Measurements from ENCODE around the gene TLCD3A.
A peak's percentile ranks its signal among the peaks of the same experiment; 100 is the strongest.
"Not testable (repeated sequence)": the region's sequence is repeated elsewhere in the genome, so short reads cannot be mapped to it uniquely, and the experiment has no call there.

TLCD3A gene

GRCh38 chr17:784143-784542 lies 51.7 kb downstream of the TLCD3A start:
- no peak overlapping the region for H3K18ac ChIP-seq (ENCODE audit: low read depth in 1 of 2, low read length in 2 of 2)
- no peak overlapping the region for H3K14ac ChIP-seq (ENCODE audit: low read length in 2 of 2)
- no peak overlapping the region for H4K91ac ChIP-seq (ENCODE audit: low read length)
- H2BK5ac ChIP-seq (ENCODE audit: low read depth, low read length, poor library complexity, severe bottlenecking) = no peak overlapping the region
- H3K36me3 ChIP-seq (ENCODE audit: control insufficient read depth in 1 of 2, insufficient read depth in 2 of 2, low read depth in 1 of 2, low read length in 2 of 2) = peaks cover 15 to 28% of the 10 kb centered on the region in 2 experiments
- H2BK12ac ChIP-seq (ENCODE audit: low read length in 2 of 2) = no peak overlapping the region
- H2BK15ac ChIP-seq (ENCODE audit: low read depth, poor library complexity, severe bottlenecking) = no peak overlapping the region
- H3K4me1 ChIP-seq (ENCODE audit: control insufficient read depth, insufficient read depth, low read depth, low read length) = peaks cover 8% of the 10 kb centered on the region
- H3K27ac ChIP-seq (ENCODE audit: low read length, poor library complexity, severe bottlenecking) = no peak overlapping the region
- H3K9me3 ChIP-seq (ENCODE audit: control insufficient read depth, low read length) = no peaks in the 10 kb centered on the region
- 95% methylated on average over 3 of the region's 3 CpGs for WGBS
- no peak overlapping the region for H2BK120ac ChIP-seq (ENCODE audit: low read depth, low read length)
- H3K27me3 ChIP-seq (ENCODE audit: control insufficient read depth in 1 of 2, insufficient read depth in 1 of 2, low read length in 2 of 2) = no peaks in the 10 kb centered on the region
- no peak overlapping the region for H3K4ac ChIP-seq (ENCODE audit: low read depth in 1 of 2, low read length in 2 of 2)
- H3K79me1 ChIP-seq (replicated peaks; ENCODE audit: low read length, poor library complexity, severe bottlenecking) = peaks cover 17% of the 10 kb centered on the region
- no peak overlapping the region for H3K23ac ChIP-seq (ENCODE audit: low read length in 2 of 2)
- H3K4me3 ChIP-seq (ENCODE audit: insufficient read depth in 1 of 2, low read depth in 1 of 2, low read length in 2 of 2) = no peak overlapping the region
- no peak overlapping the region for H2AK5ac ChIP-seq (ENCODE audit: low read length, severe bottlenecking)
- peak overlapping the region; percentile 29 for H3K9ac ChIP-seq (ENCODE audit: low read length)
- no peak overlapping the region for H3K4me2 ChIP-seq (ENCODE audit: low read length, poor library complexity, severe bottlenecking)
- H4K8ac ChIP-seq (ENCODE audit: low read length) = no peak overlapping the region
- H2AFZ ChIP-seq (ENCODE audit: low read depth, low read length) = no peak overlapping the region
- DNase-seq = no peak

GRCh38 chr17:785901-786300 lies 53.5 kb downstream of the TLCD3A start:
- H3K14ac ChIP-seq (ENCODE audit: low read length in 2 of 2); H4K8ac ChIP-seq (ENCODE audit: low read length); H3K4ac ChIP-seq (ENCODE audit: low read depth in 1 of 2, low read length in 2 of 2); H2AK5ac ChIP-seq (ENCODE audit: low read length, severe bottlenecking); H3K27me3 ChIP-seq (ENCODE audit: control insufficient read depth in 1 of 2, insufficient read depth in 1 of 2, low read length in 2 of 2); H3K23ac ChIP-seq (ENCODE audit: low read length in 2 of 2); H2BK15ac ChIP-seq (ENCODE audit: low read depth, poor library complexity, severe bottlenecking); DNase-seq; H3K9me3 ChIP-seq (ENCODE audit: control insufficient read depth, low read length); H3K4me1 ChIP-seq (ENCODE audit: control insufficient read depth, insufficient read depth, low read depth, low read length); H2BK5ac ChIP-seq (ENCODE audit: low read depth, low read length, poor library complexity, severe bottlenecking); H3K4me2 ChIP-seq (ENCODE audit: low read length, poor library complexity, severe bottlenecking); H3K9ac ChIP-seq (ENCODE audit: low read length); H2BK12ac ChIP-seq (ENCODE audit: low read length in 2 of 2); H4K91ac ChIP-seq (ENCODE audit: low read length); H2BK120ac ChIP-seq (ENCODE audit: low read depth, low read length); H3K18ac ChIP-seq (ENCODE audit: low read depth in 1 of 2, low read length in 2 of 2); H2AFZ ChIP-seq (ENCODE audit: low read depth, low read length); H3K4me3 ChIP-seq (ENCODE audit: insufficient read depth in 1 of 2, low read depth in 1 of 2, low read length in 2 of 2); H3K27ac ChIP-seq (ENCODE audit: low read length, poor library complexity, severe bottlenecking): not testable (repeated sequence)
- WGBS = 89% methylated on average over 7 of the region's 7 CpGs
- Histone ChIP-seq H3K79me1 (replicated peaks; ENCODE audit: low read length, poor library complexity, severe bottlenecking) (peaks cover 19% of the 10 kb centered on the region), H3K36me3 (ENCODE audit: control insufficient read depth in 1 of 2, insufficient read depth in 2 of 2, low read depth in 1 of 2, low read length in 2 of 2) (peaks cover 27 to 41% of the 10 kb centered on the region in 2 experiments)

- Histone ChIP-seq H3K14ac (ENCODE audit: low read length in 2 of 2) (no peak overlapping the region), H3K9ac (ENCODE audit: low read length) (no peak overlapping the region), H4K8ac (ENCODE audit: low read length) (no peak overlapping the region), H2BK120ac (ENCODE audit: low read depth, low read length) (no peak overlapping the region), H3K18ac (ENCODE audit: low read depth in 1 of 2, low read length in 2 of 2) (no peak overlapping the region), H2BK15ac (ENCODE audit: low read depth, poor library complexity, severe bottlenecking) (no peak overlapping the region), H3K23ac (ENCODE audit: low read length in 2 of 2) (no peak overlapping the region), H3K4ac (ENCODE audit: low read depth in 1 of 2, low read length in 2 of 2) (no peak overlapping the region), H3K36me3 (ENCODE audit: control insufficient read depth in 1 of 2, insufficient read depth in 2 of 2, low read depth in 1 of 2, low read length in 2 of 2) (peaks cover 41 to 59% of the 10 kb centered on the region in 2 experiments), H3K79me1 (replicated peaks; ENCODE audit: low read length, poor library complexity, severe bottlenecking) (peaks cover 18% of the 10 kb centered on the region), H3K27me3 (ENCODE audit: control insufficient read depth in 1 of 2, insufficient read depth in 1 of 2, low read length in 2 of 2) (no peaks in the 10 kb centered on the region), H2BK5ac (ENCODE audit: low read depth, low read length, poor library complexity, severe bottlenecking) (no peak overlapping the region), H3K9me3 (ENCODE audit: control insufficient read depth, low read length) (no peaks in the 10 kb centered on the region), H4K91ac (ENCODE audit: low read length) (no peak overlapping the region), H2AFZ (ENCODE audit: low read depth, low read length) (no peak overlapping the region), H2AK5ac (ENCODE audit: low read length, severe bottlenecking) (no peak overlapping the region), H3K27ac (ENCODE audit: low read length, poor library complexity, severe bottlenecking) (no peak overlapping the region), H2BK12ac (ENCODE audit: low read length in 2 of 2) (no peak overlapping the region), H3K4me1 (ENCODE audit: control insufficient read depth, insufficient read depth, low read depth, low read length) (peaks cover 5% of the 10 kb centered on the region), H3K4me2 (ENCODE audit: low read length, poor library complexity, severe bottlenecking) (no peak overlapping the region), H3K4me3 (ENCODE audit: insufficient read depth in 1 of 2, low read depth in 1 of 2, low read length in 2 of 2) (no peak overlapping the region)
- DNase-seq = no peak
- 95% methylated on average over 12 of the region's 12 CpGs for WGBS
Observed at GRCh38 chr17:787641-788221, 55.3 kb downstream of the TLCD3A start.

GRCh38 chr17:788551-788950 lies 56.2 kb downstream of the TLCD3A start:
- no peaks in the 10 kb centered on the region for H3K27me3 ChIP-seq (ENCODE audit: control insufficient read depth in 1 of 2, insufficient read depth in 1 of 2, low read length in 2 of 2)
- H2AFZ ChIP-seq (ENCODE audit: low read depth, low read length) = no peak overlapping the region
- WGBS = 92% methylated on average over 4 of the region's 4 CpGs
- no peak overlapping the region for H2BK12ac ChIP-seq (ENCODE audit: low read length in 2 of 2)
- H2BK120ac ChIP-seq (ENCODE audit: low read depth, low read length) = no peak overlapping the region
- no peak overlapping the region for H2AK5ac ChIP-seq (ENCODE audit: low read length, severe bottlenecking)
- no peak overlapping the region for H4K8ac ChIP-seq (ENCODE audit: low read length)
- peaks cover 44 to 61% of the 10 kb centered on the region in 2 experiments for H3K36me3 ChIP-seq (ENCODE audit: control insufficient read depth in 1 of 2, insufficient read depth in 2 of 2, low read depth in 1 of 2, low read length in 2 of 2)
- no peak overlapping the region for H3K23ac ChIP-seq (ENCODE audit: low read length in 2 of 2)
- H3K4me3 ChIP-seq (ENCODE audit: insufficient read depth in 1 of 2, low read depth in 1 of 2, low read length in 2 of 2) = no peak overlapping the region
- no peak overlapping the region for H2BK5ac ChIP-seq (ENCODE audit: low read depth, low read length, poor library complexity, severe bottlenecking)
- no peak overlapping the region for H4K91ac ChIP-seq (ENCODE audit: low read length)
- no peak overlapping the region for H3K27ac ChIP-seq (ENCODE audit: low read length, poor library complexity, severe bottlenecking)
- no peaks in the 10 kb centered on the region for H3K9me3 ChIP-seq (ENCODE audit: control insufficient read depth, low read length)
- no peak overlapping the region for H3K4me2 ChIP-seq (ENCODE audit: low read length, poor library complexity, severe bottlenecking)
- H3K4ac ChIP-seq (ENCODE audit: low read depth in 1 of 2, low read length in 2 of 2) = no peak overlapping the region
- no peak overlapping the region for H3K18ac ChIP-seq (ENCODE audit: low read depth in 1 of 2, low read length in 2 of 2)
- no peak overlapping the region for H3K9ac ChIP-seq (ENCODE audit: low read length)
- no peak for DNase-seq
- H2BK15ac ChIP-seq (ENCODE audit: low read depth, poor library complexity, severe bottlenecking) = no peak overlapping the region
- H3K14ac ChIP-seq (ENCODE audit: low read length in 2 of 2) = no peak overlapping the region
- H3K79me1 ChIP-seq (replicated peaks; ENCODE audit: low read length, poor library complexity, severe bottlenecking) = peaks cover 18% of the 10 kb centered on the region
- peaks cover 2% of the 10 kb centered on the region for H3K4me1 ChIP-seq (ENCODE audit: control insufficient read depth, insufficient read depth, low read depth, low read length)
